Measurements from ENCODE around the gene MTCL1. TPM values are rescaled to one million over a fixed set of nuclear protein-coding genes. Genes with fewer than 3 reads are reported as not detected.

The MTCL1 gene
- total RNA-seq, 1 experiment from 2014 or later: 11.6 TPM

DNA sequence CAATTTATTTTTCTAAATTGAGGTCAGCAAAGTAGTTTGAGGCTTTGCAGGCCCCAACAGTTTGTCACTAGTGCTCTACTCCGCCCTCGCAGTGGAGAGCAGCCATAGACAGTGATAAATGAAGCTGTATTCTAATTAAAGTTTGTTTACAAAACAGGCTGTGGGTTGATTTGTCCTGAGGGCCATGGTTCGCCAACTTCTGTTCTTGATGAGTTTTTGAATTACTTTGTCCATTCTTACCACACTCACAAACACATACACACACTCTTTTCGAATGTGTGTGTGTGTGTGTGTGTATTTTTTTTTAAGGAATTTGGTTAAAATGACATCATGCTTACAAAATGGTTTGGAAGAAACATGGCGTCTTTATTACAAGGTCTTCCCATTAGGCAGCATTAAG lies 68.6 kb downstream of the MTCL1 start:
- Mint-ChIP-seq H3K4me1 (ENCODE audit: insufficient read depth, unreplicated experiment) (no peaks in the 10 kb centered on the region), H3K27ac (ENCODE audit: low read depth, unreplicated experiment) (no peak overlapping the region), H3K9me3 (ENCODE audit: unreplicated experiment) (no peaks in the 10 kb centered on the region), H3K27me3 (ENCODE audit: insufficient read depth, unreplicated experiment) (no peaks in the 10 kb centered on the region), H3K36me3 (ENCODE audit: insufficient read depth, unreplicated experiment) (no peaks in the 10 kb centered on the region), H3K4me3 (ENCODE audit: unreplicated experiment) (no peak overlapping the region)
- no peak for TF ChIP-seq CTCF (IDR thresholded peaks at IDR 0.05; ENCODE audit: unreplicated experiment)
- no TSS peak for BruUV-seq (replicated peaks)
- ChIA-PET POLR2A (no interaction called here), CTCF (no interaction called here)
- no peak for DNase-seq (ENCODE audit: unreplicated experiment)
- intact Hi-C loops (cut with micrococcal nuclease): no loop called here

DNA sequence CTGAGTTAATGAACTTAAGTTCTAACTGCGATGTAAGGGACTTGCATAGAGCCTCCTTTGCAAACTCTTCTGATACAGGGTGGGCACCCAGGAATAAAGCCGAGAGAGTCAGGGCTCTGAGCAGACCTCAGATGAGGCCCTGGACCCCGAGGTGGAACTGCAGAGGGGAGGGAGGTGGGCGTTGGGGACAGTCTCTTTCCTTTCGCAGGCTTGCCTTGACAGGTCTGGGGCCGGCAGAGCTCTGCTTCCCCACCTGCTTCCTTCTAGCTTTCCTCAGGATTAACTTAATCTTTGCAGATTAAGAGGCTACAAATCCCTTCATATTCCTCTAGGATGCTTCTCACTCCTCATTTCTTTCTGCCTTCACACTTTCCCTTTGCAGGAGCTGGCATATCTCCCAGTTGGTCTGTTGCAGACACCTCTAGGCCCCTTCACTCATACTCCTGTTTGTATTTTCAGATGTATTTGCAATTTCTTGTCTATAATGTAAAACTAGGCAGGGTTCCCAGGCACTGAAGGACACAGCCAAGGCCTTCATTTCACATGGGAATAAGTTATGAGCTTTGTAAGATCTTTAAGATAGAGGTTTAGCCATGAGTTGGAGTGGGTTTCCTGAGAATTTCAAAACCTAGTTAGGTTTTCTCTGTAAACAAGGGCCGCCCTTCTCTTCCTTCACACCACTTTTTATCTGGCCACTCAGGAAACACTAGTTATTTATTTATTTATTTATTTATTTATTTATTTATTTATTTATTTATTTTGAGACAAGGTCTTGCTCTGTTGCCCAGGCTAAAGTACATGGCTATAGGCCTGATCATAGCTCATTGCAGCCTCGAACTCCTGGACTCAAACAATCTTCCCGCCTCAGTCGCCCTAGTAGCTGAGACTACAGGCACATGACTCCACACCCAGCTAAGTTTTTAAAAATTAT lies 70.9 kb downstream of the MTCL1 start:
- intact Hi-C loops (cut with micrococcal nuclease): no loop called here
- ChIA-PET CTCF (interaction anchor here (0.7 kb wide), 1 partner anchor 90 kb away, joined by 3 read pairs; no protein-coding TSS in a partner anchor), POLR2A (interaction anchor here (0.8 kb wide), 1 partner anchor 14 kb away, joined by 3 read pairs; no protein-coding TSS in a partner anchor)
- no peak for TF ChIP-seq CTCF (IDR thresholded peaks at IDR 0.05; ENCODE audit: unreplicated experiment)
- Mint-ChIP-seq H3K4me1 (ENCODE audit: insufficient read depth, unreplicated experiment) (no peaks in the 10 kb centered on the region), H3K36me3 (ENCODE audit: insufficient read depth, unreplicated experiment) (peaks cover 6% of the 10 kb centered on the region), H3K9me3 (ENCODE audit: unreplicated experiment) (no peaks in the 10 kb centered on the region), H3K27ac (ENCODE audit: low read depth, unreplicated experiment) (no peak overlapping the region), H3K4me3 (ENCODE audit: unreplicated experiment) (no peak overlapping the region), H3K27me3 (ENCODE audit: insufficient read depth, unreplicated experiment) (no peaks in the 10 kb centered on the region)
- no TSS peak for BruUV-seq (replicated peaks)
- DNase-seq (ENCODE audit: unreplicated experiment): no peak

DNA sequence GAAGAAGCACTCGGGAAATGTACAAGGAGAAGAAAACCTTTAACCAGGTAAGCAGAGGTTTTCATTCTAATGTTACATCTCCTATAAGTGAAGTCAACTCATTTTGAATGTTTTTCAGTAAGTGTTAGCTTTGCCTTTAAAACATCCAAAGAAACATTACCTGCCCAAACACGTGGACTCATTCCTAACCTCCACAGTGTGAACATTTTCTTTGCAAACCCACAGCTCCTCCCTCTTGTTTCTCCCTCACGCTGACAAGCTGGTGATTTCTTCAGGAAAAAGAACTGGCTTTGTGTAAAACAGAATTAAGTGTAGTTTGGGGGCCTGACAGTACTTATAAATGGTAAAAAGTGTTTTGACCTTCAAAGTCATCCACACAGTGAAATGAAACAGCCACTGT lies 72.5 kb downstream of the MTCL1 start:
- POLR2A ChIA-PET: interaction anchor here (1.0 kb wide), 1 partner anchor 71 kb away, joined by 3 read pairs; no protein-coding TSS in a partner anchor
- Mint-ChIP-seq H3K27ac (ENCODE audit: low read depth, unreplicated experiment) (no peak overlapping the region), H3K36me3 (ENCODE audit: insufficient read depth, unreplicated experiment) (peaks cover 6% of the 10 kb centered on the region), H3K9me3 (ENCODE audit: unreplicated experiment) (no peaks in the 10 kb centered on the region), H3K27me3 (ENCODE audit: insufficient read depth, unreplicated experiment) (no peaks in the 10 kb centered on the region), H3K4me3 (ENCODE audit: unreplicated experiment) (no peak overlapping the region), H3K4me1 (ENCODE audit: insufficient read depth, unreplicated experiment) (no peaks in the 10 kb centered on the region)
- no peak for TF ChIP-seq CTCF (IDR thresholded peaks at IDR 0.05; ENCODE audit: unreplicated experiment)
- DNase-seq (ENCODE audit: unreplicated experiment): no peak
- no TSS peak for BruUV-seq (replicated peaks)
- intact Hi-C loops (cut with micrococcal nuclease): no loop called here
- CTCF ChIA-PET: interaction anchor here (0.6 to 1.3 kb wide), 4 partner anchors 16 to 211 kb away, joined by 3 to 5 read pairs (median 4); no protein-coding TSS in a partner anchor

DNA sequence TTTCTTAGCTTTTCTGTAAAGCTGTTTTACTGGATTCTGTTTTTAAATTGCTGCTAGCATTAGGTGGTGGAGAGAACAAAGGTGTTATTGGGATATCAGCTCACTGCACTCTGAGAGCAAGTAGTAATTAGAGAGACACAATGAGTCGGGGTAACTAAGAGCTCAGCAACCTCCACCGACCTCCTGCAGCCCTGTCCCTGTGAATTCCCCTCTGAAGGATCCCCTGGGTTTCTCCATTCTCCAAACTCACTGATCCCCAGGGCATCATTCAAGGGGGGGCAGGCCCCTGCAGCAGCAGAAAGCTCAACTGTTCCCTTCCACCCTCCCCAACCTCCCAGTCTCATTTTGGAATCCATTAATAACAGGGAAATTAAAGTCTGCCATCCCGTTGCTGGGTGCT lies 73.0 kb downstream of the MTCL1 start:
- Mint-ChIP-seq H3K27me3 (ENCODE audit: insufficient read depth, unreplicated experiment) (no peaks in the 10 kb centered on the region), H3K9me3 (ENCODE audit: unreplicated experiment) (no peaks in the 10 kb centered on the region), H3K36me3 (ENCODE audit: insufficient read depth, unreplicated experiment) (peaks cover 6% of the 10 kb centered on the region), H3K4me1 (ENCODE audit: insufficient read depth, unreplicated experiment) (no peaks in the 10 kb centered on the region), H3K27ac (ENCODE audit: low read depth, unreplicated experiment) (no peak overlapping the region), H3K4me3 (ENCODE audit: unreplicated experiment) (no peak overlapping the region)
- DNase-seq (ENCODE audit: unreplicated experiment): no peak
- no TSS peak for BruUV-seq (replicated peaks)
- ChIA-PET POLR2A (interaction anchor here (1.0 kb wide), 1 partner anchor 72 kb away, joined by 3 read pairs; no protein-coding TSS in a partner anchor), CTCF (interaction anchor here (1.0 to 1.3 kb wide), 2 partner anchors 205 to 209 kb away, joined by 3 to 5 read pairs; no protein-coding TSS in a partner anchor)
- no peak for TF ChIP-seq CTCF (IDR thresholded peaks at IDR 0.05; ENCODE audit: unreplicated experiment)
- intact Hi-C loops (cut with micrococcal nuclease): no loop called here
